HepG2 (cell line): Measurements from ENCODE around the gene TXN2. TPM values are rescaled to one million over a fixed set of nuclear protein-coding genes. Genes with fewer than 3 reads are reported as not detected.
A peak's percentile ranks its signal among the peaks of the same experiment; 100 is the strongest.

Experiments used
- CEBPG ChIP-seq: IDR thresholded peaks from 2 replicates; pipeline ENCODE4 v1.6.1; 2016
- GFI1 ChIP-seq: sonication (generic); formaldehyde crosslinking; IDR thresholded peaks from 2 replicates; pipeline ENCODE4 v1.5.0; 2020; ENCODE audit warnings: missing genetic modification reagents, mild to moderate bottlenecking, borderline replicate concordance
- HDAC6 ChIP-seq: fragments of 200-600 bp; sonication (generic); IDR thresholded peaks from 2 replicates; pipeline ENCODE4 v1.7.0; 2017; ENCODE audit warnings: mild to moderate bottlenecking, antibody characterized with exemption, low read length, low read depth
- IRF2 ChIP-seq: IDR thresholded peaks from 2 replicates; pipeline ENCODE4 v1.6.1; 2018; ENCODE audit warnings: missing genetic modification reagents, missing compliant biosample characterization
- IRX3 ChIP-seq: sonication (generic); formaldehyde crosslinking; IDR thresholded peaks from 2 replicates; pipeline ENCODE4 v1.8.1; 2023; ENCODE audit warnings: mild to moderate bottlenecking, low read depth, missing genetic modification reagents, borderline replicate concordance
- KDM2A ChIP-seq: sonication (generic); formaldehyde crosslinking; IDR thresholded peaks from 2 replicates; pipeline ENCODE4 v1.4.0; 2020; ENCODE audit warnings: low read depth, missing genetic modification reagents, borderline replicate concordance
- MBD4 ChIP-seq: IDR thresholded peaks from 2 replicates; pipeline ENCODE4 v1.6.1; 2012; ENCODE audit warnings: low read length, inconsistent platforms, borderline replicate concordance
- NR2F2 ChIP-seq: IDR thresholded peaks from 2 replicates; pipeline ENCODE4 v1.6.1; 2012; ENCODE audit warnings: low read depth, inconsistent platforms, borderline replicate concordance
- PHF8 ChIP-seq: sonication (generic); formaldehyde crosslinking; IDR thresholded peaks from 2 replicates; pipeline ENCODE4 v1.5.0; 2020; ENCODE audit warnings: missing genetic modification reagents
- RXRA ChIP-seq: sonication (generic); formaldehyde crosslinking; IDR thresholded peaks from 2 replicates; pipeline ENCODE4 v1.5.1; 2020; ENCODE audit warnings: missing genetic modification reagents
- SIN3B ChIP-seq: fragments of 150-350 bp; IDR thresholded peaks from 2 replicates; pipeline ENCODE4 v1.6.1; 2014; ENCODE audit warnings: low read length
- SP1 ChIP-seq, 2 experiments: fragments of 450-650 bp in 1 of 2; sonication (generic) in 1 of 2; formaldehyde crosslinking in 1 of 2; IDR thresholded peaks; 2 replicates each; pipeline versions ENCODE4 v1.4.0 to v1.6.1; 2016 to 2020; ENCODE audit warnings: missing genetic modification reagents in 1 of 2
- ZEB1 ChIP-seq: IDR thresholded peaks from 2 replicates; pipeline ENCODE4 v1.6.1; 2012; ENCODE audit warnings: mild to moderate bottlenecking, low read depth, inconsistent platforms; ENCODE audit not compliant: insufficient replicate concordance
- ZNF598 ChIP-seq: sonication (generic); formaldehyde crosslinking; IDR thresholded peaks from 2 replicates; pipeline ENCODE4 v1.5.1; 2020; ENCODE audit warnings: mild to moderate bottlenecking, missing genetic modification reagents, borderline replicate concordance
- ZNF777 ChIP-seq: sonication (generic); formaldehyde crosslinking; IDR thresholded peaks from 2 replicates; pipeline ENCODE4 v1.4.0; 2020; ENCODE audit warnings: missing genetic modification reagents
- polyA plus RNA-seq, 8 experiments: library from polyadenylated mRNA; depleted of rRNA in 3 of 8; stranded (reverse) in 7 of 8; unstranded in 1 of 8; fragments of >200 nt; fragmentation: Illumina TruSeq in 4 of 8; extraction: Trizol in 4 of 8; gene quantifications; 2 replicates each; pipeline versions ENCODE4 v1.2.1 to v1.2.3, GENCODE V29; 2011 to 2016; ENCODE audit warnings: low read depth in 4 of 8, missing spikeins in 1 of 8, mixed read lengths in 1 of 8; ENCODE audit not compliant: insufficient read depth in 1 of 8
- total RNA-seq, 5 experiments: library from RNA; depleted of rRNA; stranded (reverse); fragments of >200 nt; fragmentation: Illumina TruSeq; extraction: Trizol; gene quantifications; 2 replicates each; pipeline ENCODE4 v1.2.3, GENCODE V29; 2016; ENCODE audit warnings: low read depth in 1 of 5
- TF ChIP-seq, protein P1 (sequence below): sonication (generic); formaldehyde crosslinking; IDR thresholded peaks from 2 replicates; pipeline ENCODE4 v1.5.1; 2020; ENCODE audit warnings: missing genetic modification reagents, mild to moderate bottlenecking, borderline replicate concordance
- TF ChIP-seq, protein P2 (sequence below): sonication (generic); formaldehyde crosslinking; IDR thresholded peaks from 2 replicates; pipeline ENCODE4 v1.4.0; 2020; ENCODE audit warnings: missing genetic modification reagents, borderline replicate concordance
- TF ChIP-seq, protein P3 (sequence below): IDR thresholded peaks from 2 replicates; pipeline ENCODE4 v1.6.1; 2012; ENCODE audit warnings: low read depth, low read length, improper control_type of control experiment
- TF ChIP-seq, protein P4 (sequence below): sonication (generic); formaldehyde crosslinking; IDR thresholded peaks from 2 replicates; pipeline ENCODE4 v1.8.1; 2023; ENCODE audit warnings: mild to moderate bottlenecking, inconsistent platforms, moderate library complexity, missing genetic modification reagents, borderline replicate concordance

TXN2 gene
- total and polyA plus RNA-seq, 2 of the 13 experiments (the other 11 are each of a cell fraction or from before 2014, with no cell fraction given), result 41.4 to 109 TPM

DNA sequence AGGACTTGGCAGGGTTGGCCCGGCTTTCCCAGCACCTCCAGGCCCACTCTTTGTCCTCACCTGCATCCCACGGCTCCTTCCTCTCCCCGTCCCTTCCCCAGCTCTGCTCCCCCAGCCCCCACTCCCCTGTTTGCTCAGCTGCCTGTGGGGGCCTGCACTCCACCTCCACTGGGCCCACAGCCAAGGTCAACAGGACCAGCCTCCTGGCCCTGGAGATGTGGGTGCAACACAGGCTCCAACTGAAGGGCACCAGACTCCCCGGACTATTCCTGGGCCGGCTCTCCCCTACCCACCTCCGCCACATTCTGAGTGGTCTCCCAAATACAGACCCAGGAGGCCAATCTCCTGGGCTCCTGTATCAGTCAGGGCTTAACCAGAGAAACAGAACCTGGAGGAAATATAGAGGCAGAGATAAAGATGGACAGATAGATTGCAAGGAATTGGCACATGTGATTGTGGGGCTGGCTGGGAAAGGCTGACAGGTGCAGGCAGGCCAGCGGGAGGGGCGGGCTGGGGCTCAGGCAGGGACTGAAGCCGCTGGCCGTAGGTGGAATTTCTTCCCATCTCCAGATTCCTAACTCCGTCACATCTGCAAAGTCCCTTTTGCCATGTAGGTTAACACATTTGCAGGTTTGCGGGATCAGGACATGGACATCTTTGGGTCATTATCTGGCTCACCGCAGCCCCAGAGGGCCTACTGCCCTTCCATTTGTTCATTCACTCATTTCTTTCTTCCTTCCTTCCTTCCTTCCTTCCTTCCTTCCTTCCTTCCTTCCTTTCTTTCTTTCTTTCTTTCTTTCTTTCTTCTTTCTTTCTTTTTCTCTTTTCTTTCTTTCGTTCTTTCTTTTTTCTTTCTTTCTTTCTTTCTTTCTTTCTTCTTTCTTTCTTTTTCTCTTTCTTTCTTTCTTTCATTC, 47.9 kb downstream of the TXN2 start (continued):
- TF ChIP-seq, protein P1, sequence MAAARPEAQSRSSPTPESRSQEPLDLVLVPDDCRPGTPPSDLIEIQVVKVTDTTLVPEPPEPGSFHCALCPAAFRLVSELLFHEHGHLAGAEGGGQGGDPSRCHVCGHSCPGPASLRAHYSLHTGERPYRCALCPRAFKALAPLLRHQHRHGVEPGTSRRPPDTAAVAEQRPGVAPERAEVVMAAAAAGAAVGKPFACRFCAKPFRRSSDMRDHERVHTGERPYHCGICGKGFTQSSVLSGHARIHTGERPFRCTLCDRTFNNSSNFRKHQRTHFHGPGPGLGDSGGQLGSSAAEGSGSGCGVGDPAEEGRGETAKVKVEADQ (CRISPR knock-in tag), result no peak
- TF ChIP-seq RXRA (CRISPR knock-in tag) (peak; percentile 86), SP1 (IDR thresholded peaks at IDR 0.05) (no peak), SP1 (CRISPR knock-in tag; IDR thresholded peaks at IDR 0.05) (peak; percentile 55; the same call in 1 of the 2 replicates), SIN3B (no peak), HDAC6 (no peak), CEBPG (peak; percentile 65), ZEB1 (peak; percentile 68), KDM2A (CRISPR knock-in tag) (peak; percentile 60; the same call in 1 of the 2 replicates), ZNF598 (CRISPR knock-in tag) (0 out of 2 replicates have a peak, but pooled peaks have one; percentile 18), IRX3 (CRISPR knock-in tag) (peak; percentile 75; the same call in 1 of the 2 replicates), ZNF777 (CRISPR knock-in tag) (no peak), PHF8 (CRISPR knock-in tag) (0 out of 2 replicates have a peak, but pooled peaks have one; percentile 41), NR2F2 (peak; percentile 86; the same call in 1 of the 2 replicates), IRF2 (CRISPR knock-in tag) (0 out of 2 replicates have a peak, but pooled peaks have one; percentile 38), GFI1 (CRISPR knock-in tag) (peak; percentile 21; the same call in 1 of the 2 replicates), MBD4 (no peak)
- TF ChIP-seq, protein P2, sequence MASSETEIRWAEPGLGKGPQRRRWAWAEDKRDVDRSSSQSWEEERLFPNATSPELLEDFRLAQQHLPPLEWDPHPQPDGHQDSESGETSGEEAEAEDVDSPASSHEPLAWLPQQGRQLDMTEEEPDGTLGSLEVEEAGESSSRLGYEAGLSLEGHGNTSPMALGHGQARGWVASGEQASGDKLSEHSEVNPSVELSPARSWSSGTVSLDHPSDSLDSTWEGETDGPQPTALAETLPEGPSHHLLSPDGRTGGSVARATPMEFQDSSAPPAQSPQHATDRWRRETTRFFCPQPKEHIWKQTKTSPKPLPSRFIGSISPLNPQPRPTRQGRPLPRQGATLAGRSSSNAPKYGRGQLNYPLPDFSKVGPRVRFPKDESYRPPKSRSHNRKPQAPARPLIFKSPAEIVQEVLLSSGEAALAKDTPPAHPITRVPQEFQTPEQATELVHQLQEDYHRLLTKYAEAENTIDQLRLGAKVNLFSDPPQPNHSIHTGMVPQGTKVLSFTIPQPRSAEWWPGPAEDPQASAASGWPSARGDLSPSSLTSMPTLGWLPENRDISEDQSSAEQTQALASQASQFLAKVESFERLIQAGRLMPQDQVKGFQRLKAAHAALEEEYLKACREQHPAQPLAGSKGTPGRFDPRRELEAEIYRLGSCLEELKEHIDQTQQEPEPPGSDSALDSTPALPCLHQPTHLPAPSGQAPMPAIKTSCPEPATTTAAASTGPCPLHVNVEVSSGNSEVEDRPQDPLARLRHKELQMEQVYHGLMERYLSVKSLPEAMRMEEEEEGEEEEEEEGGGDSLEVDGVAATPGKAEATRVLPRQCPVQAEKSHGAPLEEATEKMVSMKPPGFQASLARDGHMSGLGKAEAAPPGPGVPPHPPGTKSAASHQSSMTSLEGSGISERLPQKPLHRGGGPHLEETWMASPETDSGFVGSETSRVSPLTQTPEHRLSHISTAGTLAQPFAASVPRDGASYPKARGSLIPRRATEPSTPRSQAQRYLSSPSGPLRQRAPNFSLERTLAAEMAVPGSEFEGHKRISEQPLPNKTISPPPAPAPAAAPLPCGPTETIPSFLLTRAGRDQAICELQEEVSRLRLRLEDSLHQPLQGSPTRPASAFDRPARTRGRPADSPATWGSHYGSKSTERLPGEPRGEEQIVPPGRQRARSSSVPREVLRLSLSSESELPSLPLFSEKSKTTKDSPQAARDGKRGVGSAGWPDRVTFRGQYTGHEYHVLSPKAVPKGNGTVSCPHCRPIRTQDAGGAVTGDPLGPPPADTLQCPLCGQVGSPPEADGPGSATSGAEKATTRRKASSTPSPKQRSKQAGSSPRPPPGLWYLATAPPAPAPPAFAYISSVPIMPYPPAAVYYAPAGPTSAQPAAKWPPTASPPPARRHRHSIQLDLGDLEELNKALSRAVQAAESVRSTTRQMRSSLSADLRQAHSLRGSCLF, result no peak
- TF ChIP-seq, protein P3, sequence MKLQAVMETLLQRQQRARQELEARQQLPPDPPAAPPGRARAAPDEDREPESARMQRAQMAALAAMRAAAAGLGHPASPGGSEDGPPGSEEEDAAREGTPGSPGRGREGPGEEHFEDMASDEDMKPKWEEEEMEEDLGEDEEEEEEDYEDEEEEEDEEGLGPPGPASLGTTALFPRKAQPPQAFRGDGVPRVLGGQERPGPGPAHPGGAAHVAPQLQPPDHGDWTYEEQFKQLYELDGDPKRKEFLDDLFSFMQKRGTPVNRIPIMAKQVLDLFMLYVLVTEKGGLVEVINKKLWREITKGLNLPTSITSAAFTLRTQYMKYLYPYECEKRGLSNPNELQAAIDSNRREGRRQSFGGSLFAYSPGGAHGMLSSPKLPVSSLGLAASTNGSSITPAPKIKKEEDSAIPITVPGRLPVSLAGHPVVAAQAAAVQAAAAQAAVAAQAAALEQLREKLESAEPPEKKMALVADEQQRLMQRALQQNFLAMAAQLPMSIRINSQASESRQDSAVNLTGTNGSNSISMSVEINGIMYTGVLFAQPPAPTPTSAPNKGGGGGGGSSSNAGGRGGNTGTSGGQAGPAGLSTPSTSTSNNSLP, result no peak
- TF ChIP-seq, protein P4, sequence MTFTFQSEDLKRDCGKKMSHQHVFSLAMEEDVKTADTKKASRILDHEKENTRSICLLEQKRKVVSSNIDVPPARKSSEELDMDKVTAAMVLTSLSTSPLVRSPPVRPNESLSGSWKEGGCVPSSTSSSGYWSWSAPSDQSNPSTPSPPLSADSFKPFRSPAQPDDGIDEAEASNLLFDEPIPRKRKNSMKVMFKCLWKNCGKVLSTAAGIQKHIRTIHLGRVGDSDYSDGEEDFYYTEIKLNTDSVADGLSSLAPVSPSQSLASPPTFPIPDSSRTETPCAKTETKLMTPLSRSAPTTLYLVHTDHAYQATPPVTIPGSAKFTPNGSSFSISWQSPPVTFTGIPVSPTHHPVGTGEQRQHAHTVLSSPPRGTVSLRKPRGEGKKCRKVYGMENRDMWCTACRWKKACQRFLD, result no peak
